ENCODE data around the gene ENDOD1.

DNA sequence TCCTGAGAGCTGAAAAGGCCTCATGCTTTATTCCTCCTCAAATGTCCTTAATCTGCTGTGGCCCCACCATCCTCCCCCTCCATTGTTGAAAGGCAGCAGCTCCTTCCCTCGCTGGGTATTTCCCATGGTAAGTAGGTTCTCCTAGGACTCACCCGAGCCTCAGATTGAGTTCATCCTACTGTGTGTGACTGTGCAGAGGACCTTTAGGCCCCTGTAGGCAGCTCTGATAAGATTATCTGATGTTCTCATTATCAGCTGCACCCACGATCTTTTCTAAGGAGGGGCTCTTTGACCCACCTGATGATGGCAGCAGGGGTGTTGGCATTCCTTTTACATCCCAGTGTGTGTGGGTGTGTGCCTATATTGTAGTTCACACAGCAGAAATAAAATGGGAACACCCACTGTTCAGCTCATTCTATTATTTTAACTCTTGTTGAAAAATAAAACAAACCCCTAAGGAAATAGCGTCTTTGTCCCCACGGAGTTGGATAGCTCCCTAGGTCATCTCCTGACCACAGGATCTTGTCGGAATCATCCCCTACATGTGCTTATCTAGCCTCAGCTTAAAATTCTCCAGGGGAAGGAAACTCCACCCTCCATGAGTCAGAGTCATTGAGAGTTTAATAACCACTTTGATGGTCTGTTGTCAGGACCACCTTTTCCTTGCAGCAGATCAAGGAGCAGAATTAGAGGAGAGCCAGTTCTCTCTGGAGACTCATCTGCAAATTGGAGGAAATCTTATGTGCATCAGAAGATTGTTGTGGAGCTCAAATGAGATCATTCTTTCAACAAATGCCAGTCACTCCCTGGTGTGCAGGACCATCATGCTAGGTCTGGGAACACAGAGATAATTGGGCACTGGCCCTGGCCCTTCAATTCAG, 19.3 kb downstream of the ENDOD1 start:
- no peak for TF ChIP-seq EZH2 (IDR thresholded peaks at IDR 0.05)
- TF ChIP-seq CTCF (IDR thresholded peaks at IDR 0.05): no peak
